ENCODE data around the gene DCUN1D4.
A peak's percentile ranks its signal among the peaks of the same experiment; 100 is the strongest.

The DCUN1D4 gene

DNA sequence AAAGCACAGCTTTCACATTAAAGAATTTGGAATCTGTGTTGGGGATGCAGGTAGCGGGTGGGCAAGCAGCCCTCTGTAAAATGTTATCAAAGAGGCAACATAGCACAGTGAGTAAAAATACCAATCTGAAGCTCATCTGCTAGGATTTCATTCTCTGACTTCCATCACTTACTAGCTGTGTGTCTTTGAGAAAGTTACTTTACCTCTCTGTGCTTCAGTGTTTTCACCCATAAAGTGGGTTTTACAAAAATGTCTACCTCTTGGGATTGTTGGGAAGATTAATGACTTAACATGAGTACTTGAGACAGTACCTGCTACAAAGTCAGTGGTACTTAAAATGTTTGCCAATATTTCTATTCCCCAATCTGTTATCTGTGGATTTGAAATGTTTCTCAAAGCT is 7.9 kb upstream of the DCUN1D4 start:
- H3K4me3 ChIP-seq (ENCODE audit: low read length), result no peak overlapping the region
- TF ChIP-seq CTCF (conservative IDR thresholded peaks at IDR 0.05; ENCODE audit: low read depth, low read length), result no peak
- DNase-seq (ENCODE audit: low read depth), result no peak

DNA sequence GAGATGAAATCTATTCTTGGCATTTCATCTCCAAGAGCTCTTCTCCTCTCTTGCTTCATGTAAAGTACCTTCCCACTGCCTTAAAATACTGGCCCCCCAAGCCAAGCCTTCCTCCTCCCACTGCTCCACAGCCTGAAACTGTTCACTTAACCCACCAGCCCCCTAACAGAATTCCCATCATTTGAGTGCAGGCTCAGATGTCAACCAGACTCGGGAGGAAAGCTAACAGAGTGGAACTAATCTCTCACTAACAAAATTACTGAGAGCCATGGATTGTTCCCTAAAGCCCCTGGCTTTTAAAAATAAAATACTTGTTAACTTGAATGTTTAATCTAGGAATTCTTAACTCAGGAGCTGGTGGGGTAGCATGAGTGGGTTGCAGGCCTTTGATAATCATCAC is 7.1 kb upstream of the DCUN1D4 start:
- no peak for TF ChIP-seq CTCF (conservative IDR thresholded peaks at IDR 0.05; ENCODE audit: low read depth, low read length)
- H3K4me3 ChIP-seq (ENCODE audit: low read length), result no peak overlapping the region
- DNase-seq (ENCODE audit: low read depth), result no peak

GRCh38 chr4:51836549-51836948 is 6.4 kb upstream of the DCUN1D4 start:
- no peak for TF ChIP-seq CTCF (conservative IDR thresholded peaks at IDR 0.05; ENCODE audit: low read depth, low read length)
- H3K4me3 ChIP-seq (ENCODE audit: low read length), result no peak overlapping the region
- DNase-seq (ENCODE audit: low read depth), result no peak

DNA sequence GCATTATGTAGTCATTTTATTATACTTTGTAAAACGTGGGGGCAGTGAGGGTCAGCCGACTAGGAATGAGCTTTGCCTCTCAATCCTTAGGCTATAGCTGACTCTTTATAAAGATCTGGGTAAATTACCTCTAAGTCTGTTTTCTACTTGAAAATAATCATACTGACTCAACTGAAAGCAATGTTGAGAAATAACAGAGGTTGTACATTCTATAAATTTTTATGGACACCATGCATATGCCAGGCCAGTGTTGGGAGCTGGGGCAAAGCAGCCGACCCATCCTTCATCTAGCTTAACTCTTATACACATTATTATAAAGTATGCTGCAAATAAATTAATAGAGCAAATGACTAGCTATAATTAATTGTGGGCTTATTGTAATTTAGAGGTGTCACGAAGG is 2.2 kb upstream of the DCUN1D4 start:
- no peak for TF ChIP-seq CTCF (conservative IDR thresholded peaks at IDR 0.05; ENCODE audit: low read depth, low read length)

DNA sequence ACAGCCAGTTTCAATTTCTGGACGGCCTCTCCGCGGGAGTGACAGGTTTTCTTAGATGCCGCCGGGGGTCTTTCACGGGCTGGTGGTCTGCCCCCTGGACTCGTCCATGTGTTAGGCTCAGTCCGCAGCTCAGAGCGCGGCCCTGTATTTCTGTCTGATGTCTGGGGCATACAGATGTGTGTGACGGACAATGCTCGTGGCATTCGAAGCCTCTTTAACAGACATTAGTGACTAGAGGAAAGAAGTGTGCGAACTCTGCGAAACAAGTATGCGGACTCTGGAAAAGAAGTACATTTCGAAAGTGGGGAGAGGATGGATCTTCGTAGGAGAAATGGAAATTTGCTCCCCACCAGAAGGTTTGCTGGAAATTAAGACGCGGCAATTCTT is 793 bp upstream of the DCUN1D4 start:
- peak overlapping the region; percentile 84 for H3K4me3 ChIP-seq (ENCODE audit: low read length)
- DNase-seq (ENCODE audit: low read depth), result no peak
- no peak for TF ChIP-seq CTCF (conservative IDR thresholded peaks at IDR 0.05; ENCODE audit: low read depth, low read length)

More for the DNA sequence above, 2.2 kb upstream of the DCUN1D4 start:
- H3K4me3 ChIP-seq (ENCODE audit: low read length), result no peak overlapping the region
- no peak for DNase-seq (ENCODE audit: low read depth)

GRCh38 chr4:51843309-51844152 is 578 bp downstream of the DCUN1D4 start:
- no peak for DNase-seq (ENCODE audit: low read depth)
- TF ChIP-seq CTCF (conservative IDR thresholded peaks at IDR 0.05; ENCODE audit: low read depth, low read length), result no peak
- H3K4me3 ChIP-seq (ENCODE audit: low read length), result peak overlapping the region; percentile 79

All from retinal pigment epithelial cell (primary cell).